ENCODE results near the gene CYB561D1.

DNA sequence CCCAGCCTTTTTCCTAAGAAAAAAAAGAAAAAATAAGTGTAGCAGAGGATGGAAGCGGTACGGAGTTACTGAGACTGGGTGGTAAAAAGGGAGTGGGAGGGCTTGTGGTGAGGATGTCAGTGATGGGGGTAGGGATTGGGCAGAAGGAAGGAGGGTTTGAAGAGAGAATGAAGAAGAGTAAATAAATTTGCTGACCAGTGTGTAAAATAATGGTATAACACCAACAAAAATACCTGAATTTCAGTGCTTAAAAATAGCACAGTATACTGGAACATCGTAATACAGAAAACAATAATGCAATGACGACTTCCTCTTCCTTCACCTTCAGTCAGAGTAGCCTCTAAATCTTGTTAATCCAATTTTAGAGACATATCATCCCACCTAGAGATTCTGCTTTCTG lies 46.4 kb upstream of the CYB561D1 start:
- TF ChIP-seq, protein P1, sequence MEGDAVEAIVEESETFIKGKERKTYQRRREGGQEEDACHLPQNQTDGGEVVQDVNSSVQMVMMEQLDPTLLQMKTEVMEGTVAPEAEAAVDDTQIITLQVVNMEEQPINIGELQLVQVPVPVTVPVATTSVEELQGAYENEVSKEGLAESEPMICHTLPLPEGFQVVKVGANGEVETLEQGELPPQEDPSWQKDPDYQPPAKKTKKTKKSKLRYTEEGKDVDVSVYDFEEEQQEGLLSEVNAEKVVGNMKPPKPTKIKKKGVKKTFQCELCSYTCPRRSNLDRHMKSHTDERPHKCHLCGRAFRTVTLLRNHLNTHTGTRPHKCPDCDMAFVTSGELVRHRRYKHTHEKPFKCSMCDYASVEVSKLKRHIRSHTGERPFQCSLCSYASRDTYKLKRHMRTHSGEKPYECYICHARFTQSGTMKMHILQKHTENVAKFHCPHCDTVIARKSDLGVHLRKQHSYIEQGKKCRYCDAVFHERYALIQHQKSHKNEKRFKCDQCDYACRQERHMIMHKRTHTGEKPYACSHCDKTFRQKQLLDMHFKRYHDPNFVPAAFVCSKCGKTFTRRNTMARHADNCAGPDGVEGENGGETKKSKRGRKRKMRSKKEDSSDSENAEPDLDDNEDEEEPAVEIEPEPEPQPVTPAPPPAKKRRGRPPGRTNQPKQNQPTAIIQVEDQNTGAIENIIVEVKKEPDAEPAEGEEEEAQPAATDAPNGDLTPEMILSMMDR (IDR thresholded peaks at IDR 0.05) = no peak
- no peak for TF ChIP-seq EP300 (IDR thresholded peaks at IDR 0.05)

Data from esophagus muscularis mucosa (tissue), 3 donors.